Ishikawa (cell line): ENCODE results near the gene PKIG.

Experiments used
- CEBPB ChIP-seq: IDR thresholded peaks from 2 replicates; pipeline ENCODE4 v1.6.1; 2012
- CREB1 ChIP-seq: IDR thresholded peaks from 2 replicates; pipeline ENCODE4 v1.6.1; 2012; ENCODE audit warnings: low read depth
- EP300 ChIP-seq: IDR thresholded peaks from 2 replicates; pipeline ENCODE4 v1.6.1; 2012; ENCODE audit warnings: borderline replicate concordance
- MAX ChIP-seq: IDR thresholded peaks from 2 replicates; pipeline ENCODE4 v1.6.1; 2012
- RAD21 ChIP-seq: IDR thresholded peaks from 2 replicates; pipeline ENCODE4 v1.6.1; 2012; ENCODE audit warnings: low read depth
- REST ChIP-seq: IDR thresholded peaks from 2 replicates; pipeline ENCODE4 v1.6.1; 2012; ENCODE audit warnings: low read depth, mild to moderate bottlenecking
- TAF1 ChIP-seq: IDR thresholded peaks from 2 replicates; pipeline ENCODE4 v1.6.1; 2012; ENCODE audit warnings: low read depth, mild to moderate bottlenecking
- TEAD4 ChIP-seq: IDR thresholded peaks from 2 replicates; pipeline ENCODE4 v1.6.1; 2012
- USF1 ChIP-seq: IDR thresholded peaks from 2 replicates; pipeline ENCODE4 v1.6.1; 2012
- ZBTB7A ChIP-seq: IDR thresholded peaks from 2 replicates; pipeline ENCODE4 v1.6.1; 2012; ENCODE audit warnings: low read depth

GRCh38 chr20:44596876-44597275, 14.5 kb downstream of the PKIG start:
- TF ChIP-seq TAF1 (no peak), RAD21 (no peak), USF1 (no peak), REST (no peak), EP300 (no peak), CREB1 (no peak), MAX (no peak), CEBPB (no peak), TEAD4 (no peak), ZBTB7A (no peak)
